Smooth muscle cell (in vitro differentiated cells): Measurements from ENCODE around the gene MRPL17. TPM values are rescaled to one million over a fixed set of nuclear protein-coding genes. Genes with fewer than 3 reads are reported as not detected.

ENCODE experiments used
- DNase-seq: peaks from one replicate; lab custom pipeline; 2025; ENCODE audit not compliant: unreplicated experiment; lab: John Stamatoyannopoulos, UW
- H2AFZ ChIP-seq: fragments of 200-600 bp; sonication (generic); 2 replicates; pipeline ENCODE4 v1.6.0; 2016; ENCODE audit warnings: antibody characterized with exemption, low read depth, mild to moderate bottlenecking
- H3F3A ChIP-seq: fragments of 200-600 bp; sonication (generic); 2 replicates; pipeline ENCODE4 v1.6.0; 2017; ENCODE audit warnings: antibody characterized with exemption, low read depth
- H3K27ac ChIP-seq: fragments of 200-600 bp; sonication (generic); 2 replicates; pipeline ENCODE4 v1.5.1; 2016; ENCODE audit warnings: low read depth, mild to moderate bottlenecking
- H3K27me3 ChIP-seq: fragments of 200-600 bp; sonication (generic); 2 replicates; pipeline ENCODE4 v1.6.1; 2016; ENCODE audit warnings: low read depth, mild to moderate bottlenecking
- H3K36me3 ChIP-seq: fragments of 200-600 bp; sonication (generic); 2 replicates; pipeline ENCODE4 v1.5.1; 2016; ENCODE audit warnings: low read depth
- H3K4me1 ChIP-seq: fragments of 200-600 bp; sonication (generic); 2 replicates; pipeline ENCODE4 v1.5.1; 2016; ENCODE audit warnings: low read depth
- H3K4me2 ChIP-seq: fragments of 200-600 bp; sonication (generic); 2 replicates; pipeline ENCODE4 v1.6.0; 2016; ENCODE audit warnings: mild to moderate bottlenecking
- H3K4me3 ChIP-seq: fragments of 200-600 bp; sonication (generic); 2 replicates; pipeline ENCODE4 v1.5.1; 2016; ENCODE audit warnings: mild to moderate bottlenecking
- H3K79me2 ChIP-seq: fragments of 200-600 bp; sonication (generic); 2 replicates; pipeline ENCODE4 v1.6.0; 2016; ENCODE audit warnings: low read depth, mild to moderate bottlenecking
- H3K9ac ChIP-seq: fragments of 200-600 bp; sonication (generic); 2 replicates; pipeline ENCODE4 v1.6.0; 2016; ENCODE audit warnings: low read depth
- H3K9me3 ChIP-seq: fragments of 200-600 bp; sonication (generic); replicated peaks from 2 replicates; pipeline ENCODE4 v1.5.1; 2016; ENCODE audit warnings: low read depth
- H4K20me1 ChIP-seq: fragments of 200-600 bp; sonication (generic); 2 replicates; pipeline ENCODE4 v1.6.0; 2016; ENCODE audit warnings: low read depth
- CTCF ChIP-seq: fragments of 200-600 bp; sonication (generic); IDR thresholded peaks from 2 replicates; pipeline ENCODE4 v1.5.1; 2017; ENCODE audit warnings: borderline replicate concordance, mild to moderate bottlenecking, antibody characterized with exemption; ENCODE audit not compliant: insufficient read depth, poor library complexity, severe bottlenecking
- WGBS: methylation state at CpG from one replicate; pipeline ENCODE4 v1.1.7; 2016; ENCODE audit warnings: low lambda C conversion rate; 5-methylcytosine and 5-hydroxymethylcytosine counted together
- polyA plus RNA-seq: library from polyadenylated mRNA; unstranded; fragments of >200 nt; fragmentation: Nextera tagmentation; extraction: Ambion mirVana; gene quantifications from 2 replicates; pipeline ENCODE4 v1.2.1, GENCODE V29; 2016
- total RNA-seq: library from RNA; depleted of rRNA; stranded (reverse); fragments of >200 nt; gene quantifications from 2 replicates; pipeline ENCODE4 v1.2.3, GENCODE V29; 2014

The MRPL17 gene
- total RNA-seq (64.0 and 132 TPM in 2 replicates), polyA plus RNA-seq (77.4 and 98.4 TPM in 2 replicates)

DNA sequence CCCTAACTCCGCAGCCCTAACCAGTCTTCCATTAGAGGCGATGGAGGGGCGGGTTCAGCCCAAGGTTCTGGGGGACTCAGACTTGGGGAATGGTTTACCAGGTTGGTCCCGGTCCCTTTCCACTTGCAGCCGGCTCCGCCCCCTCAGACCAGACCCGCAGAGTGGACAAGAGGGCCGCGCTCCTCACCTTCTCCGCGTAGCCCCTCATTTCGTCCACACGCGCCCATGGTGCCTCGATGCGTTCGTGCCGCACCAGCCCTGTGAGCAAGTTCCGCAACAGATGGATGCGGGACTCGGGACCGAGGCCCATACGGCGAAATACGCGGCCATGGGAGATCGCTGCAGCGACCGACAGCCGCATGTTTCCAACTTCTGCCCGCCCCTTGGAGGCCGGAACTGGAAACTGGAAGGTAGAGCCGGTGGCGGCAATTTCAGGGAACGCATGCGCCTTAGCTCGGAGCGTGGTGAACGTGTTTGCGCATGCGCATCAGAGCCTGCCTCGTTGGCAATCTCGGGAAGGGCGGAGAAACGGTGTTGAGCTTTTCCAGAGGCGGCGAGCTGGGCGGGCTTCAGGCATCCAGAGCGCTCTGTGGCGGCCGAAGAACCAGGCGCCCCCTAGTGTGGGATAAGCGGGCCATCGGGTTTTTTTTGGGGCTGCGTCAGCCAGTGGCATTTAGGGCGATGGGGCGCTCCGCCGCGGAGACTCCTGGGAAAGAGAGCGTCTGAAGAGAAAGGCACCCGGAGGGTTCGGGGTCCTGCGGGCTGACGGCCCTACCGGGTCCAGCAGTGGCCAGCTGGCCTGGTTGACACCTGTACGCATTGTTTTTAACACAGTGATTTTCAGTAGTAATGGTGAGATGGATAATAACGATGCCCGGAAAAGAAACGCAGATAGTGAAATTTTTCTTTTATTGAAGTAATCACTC lies at the start of gene MRPL17:
Gene MRPL17, minus strand, starts transcription at position 405 of the 926 bp plus-strand sequence. Its CDS starts 44 bp downstream, at position 361.
- 2% methylated on average over 68 of the region's 70 CpGs for WGBS
- Histone ChIP-seq H3K4me2 (peak within 1 kb of the TSS; percentile 95), H3K4me1 (peaks cover 7% of the 10 kb centered on the region), H3K9ac (peak within 1 kb of the TSS; percentile 50), H3K27ac (peak within 1 kb of the TSS; percentile 58), H3F3A (peaks cover 3% of the 10 kb centered on the region), H3K4me3 (peak within 1 kb of the TSS; percentile 77), H3K9me3 (no peaks in the 10 kb centered on the region), H3K79me2 (peaks cover 24% of the 10 kb centered on the region), H3K36me3 (no peaks in the 10 kb centered on the region), H2AFZ (peak within 1 kb of the TSS; percentile 68), H4K20me1 (peaks cover 20% of the 10 kb centered on the region), H3K27me3 (no peaks in the 10 kb centered on the region)
- peak; percentile 74 for TF ChIP-seq CTCF
- peak; percentile 93 for DNase-seq

DNA sequence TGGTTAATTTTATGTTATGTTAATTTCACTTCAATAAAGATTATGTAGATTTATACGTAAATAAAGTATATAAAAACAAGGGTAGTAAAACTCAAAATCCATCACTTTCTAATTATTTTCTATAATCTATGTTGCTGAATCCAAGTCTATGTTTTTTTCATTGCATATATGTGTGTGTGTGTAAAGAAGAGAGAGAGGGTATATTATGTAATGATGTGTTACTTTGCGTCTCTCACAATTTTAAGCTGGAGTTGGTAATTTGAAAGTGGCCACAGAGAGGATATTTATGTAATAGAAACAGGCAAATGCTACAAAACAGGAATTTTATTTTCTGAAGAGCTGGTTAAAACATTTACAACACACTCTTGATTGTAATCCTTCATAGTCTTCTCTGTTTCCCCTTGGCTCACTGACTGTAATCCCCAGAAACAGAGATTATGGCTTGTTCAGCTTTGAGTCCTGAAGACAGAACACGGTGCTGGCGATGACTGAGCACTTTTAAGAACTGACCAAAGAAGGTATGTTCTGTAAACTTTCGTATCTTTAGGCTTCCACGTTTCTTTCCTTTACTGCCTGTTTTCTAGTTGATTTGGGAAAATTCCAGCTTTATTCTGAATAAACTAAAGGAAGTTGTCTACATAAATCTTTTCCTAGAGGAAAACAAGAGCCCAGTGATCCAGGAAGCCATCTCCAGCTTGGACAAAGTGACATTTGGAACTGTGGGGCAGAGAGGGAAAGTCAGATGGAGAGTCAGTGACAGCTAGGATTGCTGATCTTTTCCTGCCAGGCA lies 45.0 kb upstream of the MRPL17 start:
- Histone ChIP-seq H3K4me1 (no peaks in the 10 kb centered on the region), H4K20me1 (no peaks in the 10 kb centered on the region), H3K4me2 (peak overlapping the region; percentile 28), H3K27ac (peak overlapping the region; percentile 0), H3K79me2 (no peaks in the 10 kb centered on the region), H3K4me3 (no peak overlapping the region), H3K9me3 (no peaks in the 10 kb centered on the region), H3F3A (no peaks in the 10 kb centered on the region), H2AFZ (peak overlapping the region; percentile 11), H3K36me3 (no peaks in the 10 kb centered on the region), H3K9ac (no peak overlapping the region), H3K27me3 (no peaks in the 10 kb centered on the region)
- DNase-seq, result no peak
- WGBS, result 44% methylated on average over 6 of the region's 6 CpGs
- no peak for TF ChIP-seq CTCF

DNA sequence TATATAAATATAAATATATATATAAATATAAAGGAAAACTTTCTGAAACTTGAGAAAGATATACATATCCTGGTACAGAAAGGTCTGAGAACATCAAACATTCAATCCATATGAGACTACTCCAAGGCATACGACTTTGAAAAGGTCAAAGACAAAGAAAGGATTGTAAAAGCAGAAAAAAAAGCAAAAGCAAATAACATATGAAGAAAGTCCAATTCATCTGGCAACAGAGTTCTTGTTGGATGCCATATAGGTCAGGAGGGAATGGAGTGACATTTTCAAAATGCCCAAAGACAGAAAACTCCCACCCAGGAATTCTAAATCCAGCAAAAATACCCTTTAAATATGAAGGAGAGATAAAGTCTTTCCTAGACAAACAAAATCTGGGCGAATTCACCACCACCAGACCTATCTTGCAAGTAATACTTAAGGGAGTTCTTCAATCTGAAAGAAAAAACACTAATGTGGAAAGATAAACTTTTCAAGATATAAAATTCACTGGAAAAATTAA lies 42.3 kb upstream of the MRPL17 start:
- H3K79me2 ChIP-seq, result no peaks in the 10 kb centered on the region
- 84% methylated on average over 2 of the region's 2 CpGs for WGBS
- no peaks in the 10 kb centered on the region for H3F3A ChIP-seq
- no peaks in the 10 kb centered on the region for H3K36me3 ChIP-seq
- no peak overlapping the region for H2AFZ ChIP-seq
- TF ChIP-seq CTCF, result no peak
- H3K4me2 ChIP-seq, result no peak overlapping the region
- no peak overlapping the region for H3K4me3 ChIP-seq
- no peak for DNase-seq
- no peaks in the 10 kb centered on the region for H3K9me3 ChIP-seq
- H3K4me1 ChIP-seq, result no peaks in the 10 kb centered on the region
- no peak overlapping the region for H3K9ac ChIP-seq
- H3K27me3 ChIP-seq, result no peaks in the 10 kb centered on the region
- H3K27ac ChIP-seq, result no peak overlapping the region
- H4K20me1 ChIP-seq, result no peaks in the 10 kb centered on the region
